ENCODE measurements around the gene TBC1D21.

The TBC1D21 gene

DNA sequence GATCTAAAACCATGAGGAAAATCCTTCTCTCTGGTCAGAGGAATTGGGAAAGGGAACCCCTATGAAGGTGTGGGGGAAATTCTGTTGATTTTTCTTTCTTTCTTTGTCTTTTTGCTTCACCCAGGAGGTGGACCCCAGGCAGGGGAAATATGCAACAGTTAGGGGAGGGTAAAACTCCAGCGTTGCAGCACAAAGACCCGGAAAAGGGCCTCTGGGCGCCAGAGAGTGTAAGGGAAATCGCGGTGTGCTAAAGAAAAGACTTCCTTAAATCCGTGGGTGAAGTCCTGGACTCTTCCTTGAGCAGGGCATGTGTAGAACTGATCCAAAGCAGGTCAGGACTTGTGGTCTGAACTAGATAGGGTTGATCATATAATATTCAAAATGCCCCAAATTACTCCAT lies 11.1 kb upstream of the TBC1D21 start:
- no peak for DNase-seq (ENCODE audit: low read depth)

- no peak for DNase-seq (ENCODE audit: low read depth)
Observed at GRCh38 chr15:73865379-73865778, 8.0 kb upstream of the TBC1D21 start.

- DNase-seq (ENCODE audit: low read depth): no peak
Observed at GRCh38 chr15:73865904-73866303, 7.5 kb upstream of the TBC1D21 start.

DNA sequence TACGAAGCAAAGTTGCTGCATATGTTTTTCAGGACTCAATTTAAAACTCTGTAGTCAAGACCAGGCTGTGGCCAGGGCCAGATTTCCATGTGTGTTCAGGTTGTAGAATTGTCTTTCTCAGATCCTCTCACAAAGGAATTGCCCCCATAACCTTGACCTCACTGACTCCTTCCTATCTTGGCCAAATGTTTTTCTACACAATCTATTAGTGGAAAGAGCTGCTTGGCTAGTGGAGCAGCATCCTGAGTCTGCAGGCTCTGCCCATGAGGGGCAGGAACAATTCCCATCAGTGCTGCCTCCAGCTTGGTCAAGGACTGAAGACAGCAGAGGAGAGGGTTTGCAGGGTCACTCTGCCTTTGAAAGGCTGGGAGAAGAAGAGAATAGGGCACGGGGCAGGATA lies 6.9 kb upstream of the TBC1D21 start:
- DNase-seq (ENCODE audit: low read depth): no peak

GRCh38 chr15:73866881-73867410 lies 6.4 kb upstream of the TBC1D21 start:
- no peak for DNase-seq (ENCODE audit: low read depth)

DNA sequence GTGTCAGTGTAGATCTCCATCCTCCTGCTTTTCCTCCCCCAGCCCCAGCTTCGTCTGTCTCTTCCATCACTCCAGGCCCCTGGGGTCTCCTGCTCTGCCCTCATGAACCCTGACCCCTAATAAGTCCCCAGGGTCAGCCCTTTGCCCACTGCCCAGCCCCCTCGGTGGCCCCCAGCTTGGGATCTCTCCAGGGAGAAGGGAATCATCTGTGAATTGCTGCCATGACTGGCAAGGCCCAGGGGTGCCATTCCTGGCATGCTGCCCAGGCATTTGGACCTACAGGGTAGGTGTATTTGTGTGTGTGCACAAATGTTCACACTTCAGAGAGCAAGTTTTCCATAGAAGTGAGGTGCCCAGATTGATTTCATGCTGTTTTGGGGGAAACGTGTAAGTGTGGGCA lies 5.9 kb upstream of the TBC1D21 start:
- no peak for DNase-seq (ENCODE audit: low read depth)

DNA sequence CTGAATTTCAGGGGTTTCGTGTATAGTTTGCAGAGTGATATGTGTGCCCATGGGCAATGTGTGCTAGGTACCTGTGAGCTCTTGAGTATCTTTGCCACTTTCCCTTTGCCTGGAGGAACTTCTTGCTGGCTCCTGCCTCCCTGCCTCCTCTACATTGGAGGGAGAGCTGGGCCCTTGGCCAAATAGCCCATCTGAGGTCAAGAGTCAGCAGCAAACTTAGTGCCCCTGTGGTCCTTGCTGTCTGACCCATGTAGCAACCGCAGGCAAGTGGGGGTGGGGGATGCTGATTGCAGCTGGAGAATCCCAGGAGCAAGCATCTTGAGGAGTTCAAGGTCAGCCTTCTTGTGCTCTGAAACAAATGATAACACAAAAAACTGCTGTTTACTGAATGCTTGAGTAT lies 5.4 kb upstream of the TBC1D21 start:
- DNase-seq (ENCODE audit: low read depth): no peak

DNA sequence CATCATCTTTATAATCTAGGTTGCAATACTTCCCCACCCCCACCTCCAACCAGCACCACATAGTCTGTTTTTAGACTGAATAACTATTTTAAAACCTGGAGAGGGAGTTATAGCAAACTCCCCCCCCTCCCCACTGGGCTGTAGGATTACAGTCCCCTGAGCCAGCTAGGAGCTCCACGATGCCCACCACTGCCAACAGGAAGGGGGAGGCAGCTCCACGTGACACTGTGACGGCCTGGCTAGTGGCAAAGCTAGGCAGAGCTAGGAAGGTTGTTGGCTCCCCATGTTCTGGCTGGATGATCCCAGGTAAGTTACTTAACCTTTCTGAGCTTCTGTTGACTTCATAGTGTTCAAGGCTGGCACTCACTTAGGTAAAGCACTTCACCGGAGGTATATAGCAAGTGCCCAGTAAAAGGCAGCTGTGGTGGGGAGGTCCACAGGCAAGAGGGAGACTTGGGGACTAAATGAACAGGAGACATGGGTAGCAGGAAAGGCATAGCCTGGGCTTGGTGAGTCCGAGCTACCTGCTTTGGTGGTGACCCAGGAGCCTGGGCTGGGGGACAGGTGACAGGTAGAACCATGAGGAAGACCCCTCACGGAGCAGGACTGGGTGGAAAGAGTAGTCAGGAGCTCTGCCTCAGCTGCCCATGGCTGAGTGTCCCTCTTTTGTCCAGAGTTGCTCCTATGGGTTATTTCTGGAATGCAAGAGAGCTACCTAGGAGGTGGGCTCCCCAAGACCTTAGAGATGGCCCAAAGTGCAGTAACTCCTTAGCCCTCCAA lies 4.0 kb upstream of the TBC1D21 start:
- DNase-seq (ENCODE audit: low read depth): no peak

- no peak for DNase-seq (ENCODE audit: low read depth)
Observed at GRCh38 chr15:73870700-73871408, 2.5 kb upstream of the TBC1D21 start.

DNA sequence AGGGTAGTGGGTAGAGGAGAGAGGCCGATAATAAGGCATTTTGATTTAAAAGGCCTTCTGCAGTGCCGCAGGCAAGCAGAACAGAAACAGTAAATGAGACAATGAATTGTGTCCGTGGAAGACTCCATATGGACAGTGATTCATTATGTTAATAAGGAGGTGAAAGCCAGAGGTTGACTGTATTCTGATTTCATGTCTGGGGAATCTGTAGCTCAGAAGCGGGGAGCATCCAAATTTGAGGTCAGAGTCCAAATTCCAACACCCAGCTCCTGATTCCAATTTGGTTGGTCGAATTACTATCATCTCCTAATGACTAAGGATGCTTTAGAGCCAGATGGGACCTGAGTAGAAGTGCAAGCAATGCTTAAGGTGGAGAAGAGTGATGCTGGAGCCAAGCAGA lies 1.0 kb upstream of the TBC1D21 start:
- DNase-seq (ENCODE audit: low read depth): peak; percentile 3

GRCh38 chr15:73873889-73874511 lies 636 bp downstream of the TBC1D21 start:
- peak; percentile 42 for DNase-seq (ENCODE audit: low read depth)

GRCh38 chr15:73879426-73879825 lies 6.1 kb downstream of the TBC1D21 start:
- no peak for DNase-seq (ENCODE audit: low read depth)

DNA sequence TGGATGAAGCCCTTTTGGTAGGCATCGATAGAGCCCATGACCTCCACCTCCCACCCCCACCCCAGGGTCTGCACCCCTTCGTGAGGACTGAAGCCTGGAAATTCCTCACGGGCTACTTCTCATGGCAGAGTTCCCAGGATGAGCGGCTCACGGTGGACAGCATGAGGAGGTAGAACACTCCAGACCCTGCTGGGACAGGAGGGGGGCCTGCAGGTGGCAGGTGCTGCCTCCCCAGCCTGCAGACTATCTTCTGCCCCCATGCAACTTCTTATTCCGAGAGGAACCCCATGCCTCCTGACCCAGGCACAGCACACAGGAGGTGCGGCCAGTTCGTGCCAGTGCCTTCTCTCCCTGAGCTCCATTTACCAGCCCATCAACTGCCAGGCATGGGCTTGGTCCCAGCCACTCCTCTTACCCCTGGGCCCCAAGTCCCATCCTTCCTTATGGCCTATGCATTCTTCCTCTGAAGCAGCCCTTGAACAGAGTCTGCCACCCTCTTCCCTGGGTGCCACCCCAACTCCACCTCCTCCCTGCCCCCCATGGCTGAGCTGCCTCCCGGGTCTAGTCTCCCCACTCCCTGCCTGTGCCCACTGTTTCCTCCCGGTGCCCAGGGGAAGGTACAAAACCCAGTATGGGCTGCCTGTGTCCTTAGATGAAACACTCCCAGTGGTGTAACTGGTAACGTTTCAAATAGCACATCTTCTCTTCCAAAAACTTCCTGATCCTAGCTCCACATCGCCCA lies 8.4 kb downstream of the TBC1D21 start:
- DNase-seq (ENCODE audit: low read depth): no peak

- no peak for DNase-seq (ENCODE audit: low read depth)
Observed at GRCh38 chr15:73882761-73883419, 9.5 kb downstream of the TBC1D21 start.

DNA sequence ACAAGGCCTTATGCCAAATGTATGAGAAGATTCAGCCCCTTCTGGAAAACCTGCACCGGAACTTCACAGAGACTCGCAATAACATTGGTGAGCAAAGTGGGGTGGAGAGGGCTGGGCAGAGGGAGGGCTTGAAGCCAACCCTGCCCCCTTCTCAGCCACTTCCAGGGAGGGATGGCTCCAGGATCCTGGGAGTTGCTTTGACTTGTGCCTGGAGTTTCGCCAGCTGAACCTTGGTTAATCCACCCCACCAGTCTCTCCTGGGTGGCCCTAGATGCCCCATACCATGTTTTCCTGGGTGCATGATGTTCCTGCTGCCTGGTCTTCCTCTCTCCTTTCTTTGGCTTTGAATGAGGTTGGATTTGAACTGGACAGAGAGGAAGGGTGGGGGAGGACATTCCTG lies 10.8 kb downstream of the TBC1D21 start:
- DNase-seq (ENCODE audit: low read depth): no peak

DNA sequence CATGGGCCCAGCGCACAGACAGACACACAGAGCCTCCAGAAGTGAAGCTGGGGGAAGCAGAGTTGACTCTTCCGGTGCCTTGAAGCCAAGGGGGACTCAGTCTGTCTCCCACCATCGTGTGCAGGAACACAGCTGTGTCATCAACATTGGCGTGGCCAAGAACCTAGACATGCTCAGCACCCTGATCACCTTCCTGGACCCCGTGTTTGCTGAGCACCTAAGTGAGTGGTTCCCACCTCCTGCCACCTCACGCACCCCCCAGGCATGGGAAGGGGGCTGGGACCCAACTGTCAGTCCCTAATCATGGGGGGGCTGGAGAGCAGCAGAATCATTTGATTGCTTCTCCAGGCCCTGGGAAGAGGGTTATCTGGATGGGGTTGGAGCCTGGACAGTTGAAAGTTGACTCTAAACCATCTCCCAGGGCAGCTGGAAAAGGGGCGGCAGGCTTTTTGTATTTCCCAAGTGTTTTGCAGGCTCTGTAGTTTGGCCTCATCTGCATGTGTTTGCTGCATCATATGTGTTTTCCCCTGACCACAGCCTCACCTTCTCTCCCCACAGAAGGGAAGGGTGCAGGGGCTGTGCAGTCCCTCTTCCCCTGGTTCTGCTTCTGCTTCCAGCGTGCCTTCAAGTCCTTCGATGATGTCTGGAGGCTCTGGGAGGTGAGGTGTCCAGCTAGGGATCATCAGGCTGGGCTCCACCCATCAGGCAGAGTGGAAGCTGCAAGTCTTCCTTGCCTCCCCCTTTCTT lies 12.8 kb downstream of the TBC1D21 start:
- no peak for DNase-seq (ENCODE audit: low read depth)

- no peak for DNase-seq (ENCODE audit: low read depth)
Observed at GRCh38 chr15:73886717-73887345, 13.5 kb downstream of the TBC1D21 start.

DNA sequence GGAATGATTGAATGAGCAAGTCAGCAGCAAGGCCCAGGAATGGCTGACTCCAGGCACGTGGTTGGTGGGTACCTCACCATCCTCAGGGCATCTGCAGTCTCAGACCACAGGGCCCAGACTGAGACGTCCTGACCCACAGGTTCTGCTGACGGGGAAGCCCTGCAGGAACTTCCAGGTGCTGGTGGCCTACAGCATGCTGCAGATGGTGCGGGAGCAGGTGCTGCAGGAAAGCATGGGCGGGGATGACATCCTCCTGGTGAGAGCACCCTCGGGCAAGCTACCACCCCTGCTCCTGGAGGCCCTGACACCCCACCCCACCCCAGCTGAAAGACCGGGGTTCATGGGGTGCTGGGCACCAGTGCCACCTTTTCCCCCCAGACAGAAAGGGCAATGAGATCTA lies 14.1 kb downstream of the TBC1D21 start:
- DNase-seq (ENCODE audit: low read depth): no peak

GRCh38 chr15:73888224-73889041 lies 15.1 kb downstream of the TBC1D21 start:
- DNase-seq (ENCODE audit: low read depth): no peak
